SK-MEL-5 (cell line): ENCODE data around the gene EMC9. TPM values are rescaled to one million over a fixed set of nuclear protein-coding genes. Genes with fewer than 3 reads are reported as not detected.

Source experiments
- DNase-seq: peaks from one replicate; pipeline ENCODE4 v3.0.0-alpha.2; 2016; ENCODE audit warnings: low read depth, low spot score
- in situ Hi-C: cut with HindIII; loops from 2 replicates; pipeline ENCODE4 v1.10.0; 2016; ENCODE audit warnings: low sequenced_read_pairs, high pct_unique_total_duplicates, low pct_unique_long_range_greater_than_20kb
- small RNA-seq, 2 experiments: library from RNA; depleted of rRNA; stranded (forward); fragments of <200 nt; gene quantifications; one replicate each; pipeline ENCODE3, GENCODE V24; 2014
- total RNA-seq: library from RNA; depleted of rRNA; stranded (reverse); fragments of >200 nt; shearing (Covaris generic); gene quantifications from 2 replicates; pipeline ENCODE4 v1.2.3, GENCODE V29; 2014; rRNA removed

Gene EMC9
- total RNA-seq, 1 experiment from 2014 or later, result 13.9 TPM

DNA sequence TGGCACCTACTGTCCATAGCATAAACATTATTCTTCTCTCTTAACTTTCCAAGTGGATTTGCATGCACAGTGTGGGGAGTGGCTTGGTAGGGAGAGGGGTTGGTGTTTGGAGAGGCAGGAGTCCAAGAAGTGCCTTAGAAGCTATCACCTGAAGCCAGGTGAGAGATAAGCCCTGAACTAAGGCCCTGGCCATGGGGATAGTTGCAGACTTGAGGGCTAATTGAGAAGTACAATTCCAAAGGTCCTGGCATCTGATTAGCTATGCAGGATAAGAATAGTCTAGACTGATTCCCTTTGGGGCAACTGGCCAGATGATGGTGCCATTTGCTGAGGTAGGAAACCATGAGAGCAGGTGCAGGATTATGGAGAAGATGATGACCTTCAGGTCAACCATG lies 49.3 kb downstream of the EMC9 start:
- no peak for DNase-seq
- in situ Hi-C loops, result no loop called here

DNA sequence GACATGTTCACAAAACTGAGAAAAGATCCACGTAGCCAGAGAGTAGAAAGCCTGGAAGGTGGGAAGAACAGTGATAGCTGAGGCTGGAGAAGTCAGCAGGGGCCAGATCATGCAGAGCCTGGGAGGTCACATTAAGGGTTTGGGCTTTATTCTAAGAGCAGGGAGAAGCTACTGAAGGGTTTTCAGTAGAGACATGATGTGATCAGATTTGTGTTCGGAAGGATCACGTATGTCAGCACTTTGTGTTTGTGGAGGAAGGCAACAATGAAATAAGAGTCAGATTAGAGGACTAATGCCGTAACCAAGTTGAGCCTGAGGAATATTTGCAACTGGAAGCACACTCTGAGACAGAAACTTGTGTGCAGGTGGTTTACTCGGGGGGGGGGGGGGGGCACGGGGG lies 51.5 kb downstream of the EMC9 start:
- in situ Hi-C loops, result no loop called here
- no peak for DNase-seq

Small RNA genes lying within 50 kb of the gene (small RNA-seq; reads per million reads assigned to genes)
- 0 reads per million in 2 experiments for gene AL136295.4
- 0.02 to 0.10 reads per million in 2 experiments for gene IPO4
- 0 reads per million in 2 experiments for gene IRF9
- 0.04 to 10.4 reads per million in 2 experiments for gene RNA5SP383

Other genes with a start within 250 kb of the EMC9 start
- gene DHRS4, start 187.8 kb downstream of the EMC9 start, total RNA-seq, result 53.6 and 56.1 TPM in 2 replicates
- gene DHRS4L2, start 152.7 kb downstream of the EMC9 start, total RNA-seq, result 28.9 and 30.6 TPM in 2 replicates
- gene CARMIL3, start 89.6 kb downstream of the EMC9 start, total RNA-seq, result 0.29 and 0.66 TPM in 2 replicates
- gene CPNE6, start 70.0 kb downstream of the EMC9 start, total RNA-seq, result not detected in 2 replicates
- gene PCK2, start 47.3 kb downstream of the EMC9 start, total RNA-seq, result 23.2 and 28.6 TPM in 2 replicates
- gene DCAF11, start 26.8 kb downstream of the EMC9 start, total RNA-seq, result 43.7 and 49.5 TPM in 2 replicates
- gene NRL, start 26.6 kb downstream of the EMC9 start, total RNA-seq, result 2.5 and 2.6 TPM in 2 replicates
- gene FITM1, start 10.9 kb downstream of the EMC9 start, total RNA-seq, result not detected in 2 replicates
- gene PSME1, start 5.4 kb downstream of the EMC9 start, total RNA-seq, result 92.6 and 105 TPM in 2 replicates
- gene PSME2, start 5.0 kb upstream of the EMC9 start, total RNA-seq, result 174 and 203 TPM in 2 replicates
- 36.3 and 47.2 TPM in 2 replicates for gene RNF31, start 5.9 kb upstream of the EMC9 start, total RNA-seq
- 24.2 and 34.1 TPM in 2 replicates for gene IRF9, start 19.7 kb upstream of the EMC9 start, total RNA-seq
- gene REC8, start 30.5 kb upstream of the EMC9 start, total RNA-seq, result 0.69 and 1.1 TPM in 2 replicates
- gene IPO4, start 47.2 kb upstream of the EMC9 start, total RNA-seq, result 52.1 and 67.3 TPM in 2 replicates
- gene TM9SF1, start 53.9 kb upstream of the EMC9 start, total RNA-seq, result 56.9 and 57.5 TPM in 2 replicates
- not detected in 2 replicates for gene TSSK4, start 64.1 kb upstream of the EMC9 start, total RNA-seq
- gene CHMP4A, start 71.9 kb upstream of the EMC9 start, total RNA-seq, result 42.2 and 44.2 TPM in 2 replicates
- gene MDP1, start 74.5 kb upstream of the EMC9 start, total RNA-seq, result 8.3 and 14.0 TPM in 2 replicates
- gene NEDD8, start 90.8 kb upstream of the EMC9 start, total RNA-seq, result 249 and 263 TPM in 2 replicates
- 48.3 and 56.3 TPM in 2 replicates for gene GMPR2, start 91.3 kb upstream of the EMC9 start, total RNA-seq
- 37.8 and 43.1 TPM in 2 replicates for gene TINF2, start 101.0 kb upstream of the EMC9 start, total RNA-seq
- gene TGM1, start 121.6 kb upstream of the EMC9 start, total RNA-seq, result 0.08 TPM in 1 of 2 replicates, not detected in the other
- gene RABGGTA, start 130.0 kb upstream of the EMC9 start, total RNA-seq, result 23.9 and 25.7 TPM in 2 replicates
- gene DHRS1, start 158.2 kb upstream of the EMC9 start, total RNA-seq, result 0.82 and 3.8 TPM in 2 replicates
- gene NOP9, start 158.3 kb upstream of the EMC9 start, total RNA-seq, result 22.9 and 25.1 TPM in 2 replicates
- gene CIDEB, start 166.4 kb upstream of the EMC9 start, total RNA-seq, result 0.35 and 0.48 TPM in 2 replicates
- gene LTB4R2, start 168.5 kb upstream of the EMC9 start, total RNA-seq, result 2.3 and 3.2 TPM in 2 replicates
- 0.98 and 1.7 TPM in 2 replicates for gene LTB4R, start 169.9 kb upstream of the EMC9 start, total RNA-seq
- not detected in 2 replicates for gene ADCY4, start 193.5 kb upstream of the EMC9 start, total RNA-seq
- not detected in 2 replicates for gene RIPK3, start 198.4 kb upstream of the EMC9 start, total RNA-seq
- gene NFATC4, start 226.6 kb upstream of the EMC9 start, total RNA-seq, result 0.05 and 0.53 TPM in 2 replicates